IPS-18a (cell line): Measurements from ENCODE around the gene WDR33.

Experiments used
- H3K27ac ChIP-seq: one replicate; pipeline ENCODE4 v1.5.1; 2013; ENCODE audit warnings: low read length
- H3K27me3 ChIP-seq: one replicate; pipeline ENCODE4 v1.6.1; 2013; ENCODE audit warnings: mild to moderate bottlenecking, low read length; ENCODE audit not compliant: control insufficient read depth, insufficient read depth
- H3K36me3 ChIP-seq: one replicate; pipeline ENCODE4 v1.6.1; 2013; ENCODE audit warnings: low read depth, low read length; ENCODE audit not compliant: control insufficient read depth
- H3K4me1 ChIP-seq: one replicate; pipeline ENCODE4 v1.6.1; 2013; ENCODE audit warnings: low read depth, low read length; ENCODE audit not compliant: control insufficient read depth
- H3K4me3 ChIP-seq: one replicate; pipeline ENCODE4 v1.5.1; 2013; ENCODE audit warnings: low read length
- H3K9ac ChIP-seq: one replicate; pipeline ENCODE4 v1.6.1; 2013; ENCODE audit warnings: mild to moderate bottlenecking, low read length, moderate library complexity
- H3K9me3 ChIP-seq: one replicate; pipeline ENCODE4 v1.6.1; 2013; ENCODE audit warnings: low read depth, low read length; ENCODE audit not compliant: control insufficient read depth

The WDR33 gene

GRCh38 chr2:127810619-127811396 is at the start of gene WDR33:
TSS of gene WDR33 (minus strand) at chr2:127811171. CDS start at chr2:127770981, 40,190 bp downstream.
- H3K4me1 ChIP-seq: peaks cover 6% of the 10 kb centered on the region
- no peaks in the 10 kb centered on the region for H3K36me3 ChIP-seq

GRCh38 chr2:127860130-127860529 is 49.2 kb upstream of the WDR33 start:
- Histone ChIP-seq H3K27ac (no peak overlapping the region), H3K4me3 (no peak overlapping the region), H3K4me1 (peaks cover 12% of the 10 kb centered on the region), H3K27me3 (no peaks in the 10 kb centered on the region), H3K9me3 (no peaks in the 10 kb centered on the region), H3K36me3 (peaks cover 18% of the 10 kb centered on the region), H3K9ac (no peak overlapping the region)

More at GRCh38 chr2:127810619-127811396, at the start of gene WDR33:
- peak within 1 kb of the TSS; percentile 99 for H3K9ac ChIP-seq
- no peaks in the 10 kb centered on the region for H3K9me3 ChIP-seq
- H3K4me3 ChIP-seq: peak within 1 kb of the TSS; percentile 98
- H3K27ac ChIP-seq: peak within 1 kb of the TSS; percentile 97
- no peaks in the 10 kb centered on the region for H3K27me3 ChIP-seq

- H3K27me3 ChIP-seq: no peaks in the 10 kb centered on the region
- peaks cover 12% of the 10 kb centered on the region for H3K4me1 ChIP-seq
- H3K9ac ChIP-seq: no peak overlapping the region
- no peak overlapping the region for H3K27ac ChIP-seq
- H3K9me3 ChIP-seq: no peaks in the 10 kb centered on the region
- H3K36me3 ChIP-seq: peaks cover 14% of the 10 kb centered on the region
- H3K4me3 ChIP-seq: no peak overlapping the region
These were observed 48.7 kb upstream of the WDR33 start for GRCh38 chr2:127859712-127860085.

GRCh38 chr2:127857265-127857808 is 46.4 kb upstream of the WDR33 start:
- no peaks in the 10 kb centered on the region for H3K9me3 ChIP-seq
- H3K9ac ChIP-seq: peak overlapping the region; percentile 89
- no peaks in the 10 kb centered on the region for H3K27me3 ChIP-seq
- H3K36me3 ChIP-seq: peaks cover 14% of the 10 kb centered on the region
- H3K4me1 ChIP-seq: peaks cover 12% of the 10 kb centered on the region
- H3K27ac ChIP-seq: peak overlapping the region; percentile 65
- H3K4me3 ChIP-seq: peak overlapping the region; percentile 99

- Histone ChIP-seq H3K9ac (no peak overlapping the region), H3K27ac (no peak overlapping the region), H3K9me3 (no peaks in the 10 kb centered on the region), H3K36me3 (peaks cover 39% of the 10 kb centered on the region), H3K4me3 (no peak overlapping the region), H3K4me1 (no peaks in the 10 kb centered on the region), H3K27me3 (no peaks in the 10 kb centered on the region)
These were observed 42.7 kb upstream of the WDR33 start for GRCh38 chr2:127853671-127854070.

GRCh38 chr2:127852388-127852787 is 41.4 kb upstream of the WDR33 start:
- peaks cover 46% of the 10 kb centered on the region for H3K36me3 ChIP-seq
- H3K27me3 ChIP-seq: no peaks in the 10 kb centered on the region
- no peak overlapping the region for H3K27ac ChIP-seq
- no peak overlapping the region for H3K4me3 ChIP-seq
- no peaks in the 10 kb centered on the region for H3K9me3 ChIP-seq
- no peak overlapping the region for H3K9ac ChIP-seq
- no peaks in the 10 kb centered on the region for H3K4me1 ChIP-seq

- Histone ChIP-seq H3K27ac (no peak overlapping the region), H3K4me1 (no peaks in the 10 kb centered on the region), H3K36me3 (peaks cover 57% of the 10 kb centered on the region), H3K4me3 (no peak overlapping the region), H3K9me3 (no peaks in the 10 kb centered on the region), H3K9ac (no peak overlapping the region), H3K27me3 (no peaks in the 10 kb centered on the region)
These were observed 37.0 kb upstream of the WDR33 start for GRCh38 chr2:127847931-127848330.

GRCh38 chr2:127844973-127845372 is 34.0 kb upstream of the WDR33 start:
- Histone ChIP-seq H3K9me3 (no peaks in the 10 kb centered on the region), H3K27ac (no peak overlapping the region), H3K9ac (no peak overlapping the region), H3K36me3 (peaks cover 34% of the 10 kb centered on the region), H3K4me3 (no peak overlapping the region), H3K27me3 (no peaks in the 10 kb centered on the region), H3K4me1 (no peaks in the 10 kb centered on the region)

GRCh38 chr2:127843677-127844076 is 32.7 kb upstream of the WDR33 start:
- H3K36me3 ChIP-seq: peaks cover 27% of the 10 kb centered on the region
- H3K4me1 ChIP-seq: no peaks in the 10 kb centered on the region
- H3K27ac ChIP-seq: no peak overlapping the region
- no peaks in the 10 kb centered on the region for H3K9me3 ChIP-seq
- H3K4me3 ChIP-seq: no peak overlapping the region
- H3K9ac ChIP-seq: no peak overlapping the region
- no peaks in the 10 kb centered on the region for H3K27me3 ChIP-seq

GRCh38 chr2:127841466-127842178 is 30.7 kb upstream of the WDR33 start:
- H3K27me3 ChIP-seq: no peaks in the 10 kb centered on the region
- no peaks in the 10 kb centered on the region for H3K9me3 ChIP-seq
- H3K9ac ChIP-seq: no peak overlapping the region
- H3K4me1 ChIP-seq: no peaks in the 10 kb centered on the region
- peaks cover 11% of the 10 kb centered on the region for H3K36me3 ChIP-seq
- no peak overlapping the region for H3K27ac ChIP-seq
- H3K4me3 ChIP-seq: no peak overlapping the region

- Histone ChIP-seq H3K36me3 (peaks cover 5% of the 10 kb centered on the region), H3K27ac (no peak overlapping the region), H3K4me3 (no peak overlapping the region), H3K4me1 (no peaks in the 10 kb centered on the region), H3K9ac (no peak overlapping the region), H3K9me3 (no peaks in the 10 kb centered on the region), H3K27me3 (no peaks in the 10 kb centered on the region)
These were observed 29.9 kb upstream of the WDR33 start for GRCh38 chr2:127840893-127841292.
